SU-DHL-6 (cell line): Measurements from ENCODE around the gene ST6GALNAC3.

ENCODE experiments used
- H2AFZ ChIP-seq: fragments of 200-600 bp; sonication (generic); 2 replicates; pipeline ENCODE4 v1.6.1; 2014; ENCODE audit warnings: low read depth, mild to moderate bottlenecking, moderate library complexity, mixed read lengths, antibody characterized with exemption, low read length; ENCODE audit not compliant: severe bottlenecking
- H3F3A ChIP-seq: fragments of 200-600 bp; shearing (Covaris generic); 2 replicates; pipeline ENCODE4 v1.6.0; 2016; ENCODE audit warnings: antibody characterized with exemption, mild to moderate bottlenecking; ENCODE audit not compliant: insufficient read depth
- H3K27ac ChIP-seq: fragments of 200-600 bp; sonication (generic); 2 replicates; pipeline ENCODE4 v1.5.1; 2016; ENCODE audit warnings: low read depth, mild to moderate bottlenecking, low read length, moderate library complexity, mixed read lengths
- H3K27me3 ChIP-seq: fragments of 200-600 bp; sonication (generic), shearing (Covaris generic); 2 replicates; pipeline ENCODE4 v1.6.0; 2014; ENCODE audit warnings: mild to moderate bottlenecking, low read length
- H3K36me3 ChIP-seq: fragments of 200-600 bp; sonication (generic); 2 replicates; pipeline ENCODE4 v1.6.1; 2014; ENCODE audit warnings: mild to moderate bottlenecking, low read length, mixed read lengths
- H3K4me2 ChIP-seq: fragments of 300-600, 200-600 bp; shearing (Covaris generic), sonication (generic); 2 replicates; pipeline ENCODE4 v1.6.0; 2014; ENCODE audit warnings: low read length, low read depth, mild to moderate bottlenecking; ENCODE audit not compliant: poor library complexity, severe bottlenecking
- H3K4me3 ChIP-seq: fragments of 200-600 bp; sonication (generic); 2 replicates; pipeline ENCODE4 v1.5.1; 2014; ENCODE audit warnings: antibody characterized with exemption, low read length, mild to moderate bottlenecking, mixed read lengths; ENCODE audit not compliant: insufficient read depth, poor library complexity, severe bottlenecking
- H3K79me2 ChIP-seq: fragments of 200-600 bp; sonication (generic); 2 replicates; pipeline ENCODE4 v1.6.1; 2014; ENCODE audit warnings: mild to moderate bottlenecking, low read length, moderate library complexity; ENCODE audit not compliant: insufficient read depth
- H3K9ac ChIP-seq: fragments of 200-600 bp; sonication (generic); 2 replicates; pipeline ENCODE4 v1.7.0; 2014; ENCODE audit warnings: mild to moderate bottlenecking, low read length
- H3K9me2 ChIP-seq: fragments of 200-600 bp; sonication (generic); replicated peaks from 2 replicates; pipeline ENCODE4 v1.6.1; 2014; ENCODE audit warnings: low read length; ENCODE audit not compliant: insufficient read depth
- H3K9me3 ChIP-seq: fragments of 200-600 bp; sonication (generic); 2 replicates; pipeline ENCODE4 v1.6.1; 2014; ENCODE audit warnings: low read length, mixed read lengths; ENCODE audit not compliant: insufficient read depth
- H4K20me1 ChIP-seq: fragments of 200-600 bp; sonication (generic); 2 replicates; pipeline ENCODE4 v1.6.1; 2014; ENCODE audit warnings: low read depth, mild to moderate bottlenecking, antibody characterized with exemption, low read length, moderate library complexity, mixed read lengths
- CTCF ChIP-seq: fragments of 200-600 bp; sonication (generic); IDR thresholded peaks from one replicate; pipeline ENCODE4 v1.5.1; 2017; ENCODE audit warnings: antibody characterized with exemption, mild to moderate bottlenecking, low read length, moderate library complexity; ENCODE audit not compliant: insufficient read depth, poor library complexity, severe bottlenecking
- EZH2phosphoT487 ChIP-seq: fragments of 200-600 bp; sonication (generic), shearing (Covaris generic); conservative IDR thresholded peaks from 2 replicates; pipeline ENCODE4 v1.6.1; 2018; ENCODE audit warnings: mild to moderate bottlenecking, antibody characterized with exemption, low read length, moderate library complexity, mixed read lengths

The ST6GALNAC3 gene

GRCh38 chr1:76470166-76470565, 395.6 kb downstream of the ST6GALNAC3 start:
- Histone ChIP-seq H2AFZ (no peak overlapping the region), H3K27ac (no peak overlapping the region), H3F3A (no peaks in the 10 kb centered on the region), H3K4me3 (no peak overlapping the region), H3K4me2 (no peak overlapping the region), H3K36me3 (no peaks in the 10 kb centered on the region; the same call in 1 of the 2 replicates), H3K9me2 (no peaks in the 10 kb centered on the region), H3K79me2 (no peaks in the 10 kb centered on the region), H3K9me3 (no peaks in the 10 kb centered on the region), H3K9ac (no peak overlapping the region), H4K20me1 (no peaks in the 10 kb centered on the region), H3K27me3 (no peaks in the 10 kb centered on the region)
- no peak for TF ChIP-seq CTCF
- no peak for TF ChIP-seq EZH2phosphoT487

- no peaks in the 10 kb centered on the region for H3K9me2 ChIP-seq
- H3K79me2 ChIP-seq: no peaks in the 10 kb centered on the region
- H4K20me1 ChIP-seq: no peaks in the 10 kb centered on the region
- no peaks in the 10 kb centered on the region for H3K9me3 ChIP-seq
- H3K27ac ChIP-seq: no peak overlapping the region
- H3K4me2 ChIP-seq: no peak overlapping the region
- H3K9ac ChIP-seq: no peak overlapping the region
- H3K27me3 ChIP-seq: no peaks in the 10 kb centered on the region
- no peaks in the 10 kb centered on the region; the same call in 1 of the 2 replicates for H3K36me3 ChIP-seq
- no peak overlapping the region for H2AFZ ChIP-seq
- no peak overlapping the region for H3K4me3 ChIP-seq
- TF ChIP-seq EZH2phosphoT487 (no peak), CTCF (no peak)
- H3F3A ChIP-seq: no peaks in the 10 kb centered on the region
These were observed 397.0 kb downstream of the ST6GALNAC3 start for GRCh38 chr1:76471536-76471935.

- H2AFZ ChIP-seq: no peak overlapping the region
- no peak overlapping the region for H3K9ac ChIP-seq
- H3F3A ChIP-seq: no peaks in the 10 kb centered on the region
- no peak overlapping the region for H3K4me2 ChIP-seq
- no peaks in the 10 kb centered on the region for H4K20me1 ChIP-seq
- H3K9me2 ChIP-seq: no peaks in the 10 kb centered on the region
- no peak overlapping the region for H3K27ac ChIP-seq
- no peaks in the 10 kb centered on the region for H3K36me3 ChIP-seq
- no peak for TF ChIP-seq EZH2phosphoT487
- no peak for TF ChIP-seq CTCF
- no peaks in the 10 kb centered on the region for H3K79me2 ChIP-seq
- no peaks in the 10 kb centered on the region for H3K9me3 ChIP-seq
- no peak overlapping the region for H3K4me3 ChIP-seq
- no peaks in the 10 kb centered on the region for H3K27me3 ChIP-seq
These were observed 399.0 kb downstream of the ST6GALNAC3 start for GRCh38 chr1:76473591-76473990.
